ENCODE results near the gene RDH11. TPM values are rescaled to one million over a fixed set of nuclear protein-coding genes. Genes with fewer than 3 reads are reported as not detected.

RDH11 gene
- total and polyA plus RNA-seq, 10 of the 15 experiments (the other 5 are each of a cell fraction or from before 2014, with no cell fraction given) = 49.7 to 161 (median 77.2) TPM

DNA sequence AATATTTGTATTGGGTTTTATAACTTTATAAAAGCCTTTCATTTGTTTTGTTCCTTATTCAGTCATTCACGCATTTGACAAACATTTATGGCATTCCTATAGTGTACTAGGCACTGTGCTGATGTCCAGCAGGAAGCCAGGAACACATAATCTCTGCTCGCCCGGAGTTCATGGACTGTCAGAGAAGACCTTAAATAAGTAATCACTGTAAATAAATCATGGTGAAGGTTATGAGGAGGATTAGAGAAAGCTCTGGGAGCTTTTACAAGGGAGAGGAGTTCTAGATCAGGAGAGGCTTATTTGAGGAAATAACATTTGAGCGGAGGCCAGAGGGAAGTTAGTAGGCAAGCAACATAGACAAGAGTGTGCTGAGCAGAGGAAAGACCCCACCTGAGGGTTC is 1.4 kb upstream of the RDH11 start:
- BruUV-seq (replicated peaks) = no TSS peak
- DNase-seq (ENCODE audit: low read depth, low spot score) (no peak), ATAC-seq (no peak), FAIRE-seq (no peak)
- TF ChIP-seq RB1 (IDR thresholded peaks at IDR 0.05; ENCODE audit: borderline replicate concordance) (no peak), HDAC6 (IDR thresholded peaks at IDR 0.05; ENCODE audit: unreplicated experiment) (no peak), NFIC (IDR thresholded peaks at IDR 0.05; ENCODE audit: low read depth, low read length) (no peak), GABPA (IDR thresholded peaks at IDR 0.05; ENCODE audit: low read depth) (no peak), POLR2AphosphoS2 (IDR thresholded peaks at IDR 0.05; ENCODE audit: low read depth, low read length) (no peak), NFYA (IDR thresholded peaks at IDR 0.05; ENCODE audit: borderline replicate concordance, low read depth, low read length) (no peak)
- no peak overlapping the region for H3K4me2 ChIP-seq (ENCODE audit: control insufficient read depth, insufficient read depth)
- H3K9me3 ChIP-seq (replicated peaks; ENCODE audit: control insufficient read depth, insufficient read depth, low read length) = no peaks in the 10 kb centered on the region
- POLR2A ChIA-PET = interaction anchor here (1.7 kb wide), 1 partner anchor 26 kb away, joined by 4 read pairs; no protein-coding TSS in a partner anchor
- RAD21 ChIA-PET (ENCODE audit: unreplicated experiment) = interaction anchor here (1.7 to 8.5 kb wide), 2 partner anchors 29 to 96 kb away, joined by 4 to 144 read pairs; partner anchors contain the start of gene PIGH
- intact Hi-C loops (cut with micrococcal nuclease; ENCODE audit: unreplicated experiment) = no loop called here
- CTCF ChIA-PET = interaction anchor here (1.1 to 12.3 kb wide), 3 partner anchors 9 to 115 kb away, joined by 3 to 359 read pairs (median 223); partner anchors contain the start of gene VTI1B
- H3K9ac ChIP-seq (ENCODE audit: control insufficient read depth, insufficient read depth, low read length) = no peak overlapping the region
- no peaks in the 10 kb centered on the region for H3K4me1 ChIP-seq (ENCODE audit: control insufficient read depth, insufficient read depth, low read length)
- no peak overlapping the region for H3K4me3 ChIP-seq
- in situ Hi-C loops (cut with MboI) = no loop called here
- 96% methylated on average over 4 of the region's 4 CpGs for WGBS (ENCODE audit: insufficient coverage, insufficient replicate concordance, low lambda C conversion rate, missing lambda C conversion rate)
- no peak overlapping the region for H2AFZ ChIP-seq (ENCODE audit: control insufficient read depth, low read depth, low read length)
- peaks cover 20% of the 10 kb centered on the region for H3K79me2 ChIP-seq (ENCODE audit: control insufficient read depth, insufficient read depth, low read length)
- no peaks in the 10 kb centered on the region for H3K27me3 ChIP-seq (replicated peaks in 1 of 2; ENCODE audit: control insufficient read depth in 2 of 2, insufficient read depth in 2 of 2, low read length in 1 of 2)
- H3K36me3 ChIP-seq (ENCODE audit: control insufficient read depth in 2 of 2, insufficient read depth in 2 of 2, low read length in 1 of 2) = no peaks in the 10 kb centered on the region
- SMC1A ChIA-PET (ENCODE audit: uncharacterized antibody, unreplicated experiment) = interaction anchor here (0.9 to 2.5 kb wide), 7 partner anchors 11 to 271 kb away, joined by 3 to 8 read pairs (median 3); no protein-coding TSS in a partner anchor
- no peak overlapping the region for H3K27ac ChIP-seq (ENCODE audit: control insufficient read depth, insufficient read depth)
- H4K20me1 ChIP-seq (ENCODE audit: control insufficient read depth, insufficient read depth) = no peaks in the 10 kb centered on the region
